Measurements from ENCODE around the gene ALX4. TPM values are rescaled to one million over a fixed set of nuclear protein-coding genes. Genes with fewer than 3 reads are reported as not detected.

ALX4 gene
- total and polyA plus RNA-seq, 2 of the 8 experiments (the other 6 are each of a cell fraction or from before 2014, with no cell fraction given): not detected

- TF ChIP-seq POU5F1 (IDR thresholded peaks at IDR 0.05; ENCODE audit: low read depth, low read length) (no peak), CBX5 (IDR thresholded peaks at IDR 0.05; ENCODE audit: low read depth, low read length) (no peak), EGR1 (IDR thresholded peaks at IDR 0.05; ENCODE audit: borderline replicate concordance, low read depth, low read length) (no peak)
Observed at GRCh38 chr11:44261800-44262591, 47.9 kb downstream of the ALX4 start (continued).
